ENCODE data around the gene TARS2. TPM values are rescaled to one million over a fixed set of nuclear protein-coding genes. Genes with fewer than 3 reads are reported as not detected.

Gene TARS2
- total and polyA plus RNA-seq, 2 of the 13 experiments (the other 11 are each of a cell fraction or from before 2014, with no cell fraction given) = 21.3 to 22.8 TPM

- TF ChIP-seq, protein P1, sequence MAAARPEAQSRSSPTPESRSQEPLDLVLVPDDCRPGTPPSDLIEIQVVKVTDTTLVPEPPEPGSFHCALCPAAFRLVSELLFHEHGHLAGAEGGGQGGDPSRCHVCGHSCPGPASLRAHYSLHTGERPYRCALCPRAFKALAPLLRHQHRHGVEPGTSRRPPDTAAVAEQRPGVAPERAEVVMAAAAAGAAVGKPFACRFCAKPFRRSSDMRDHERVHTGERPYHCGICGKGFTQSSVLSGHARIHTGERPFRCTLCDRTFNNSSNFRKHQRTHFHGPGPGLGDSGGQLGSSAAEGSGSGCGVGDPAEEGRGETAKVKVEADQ (CRISPR knock-in tag; IDR thresholded peaks at IDR 0.05; ENCODE audit: borderline replicate concordance) = no peak
- peak; percentile 69; the same call in 1 of the 2 replicates for TF ChIP-seq ZNF670 (CRISPR knock-in tag; IDR thresholded peaks at IDR 0.05; ENCODE audit: borderline replicate concordance)
- no peak for TF ChIP-seq SIN3B (IDR thresholded peaks at IDR 0.05; ENCODE audit: low read length)
- TF ChIP-seq ZMAT5 (CRISPR knock-in tag; IDR thresholded peaks at IDR 0.05; ENCODE audit: borderline replicate concordance, low read depth) = no peak
- TF ChIP-seq, protein P2, sequence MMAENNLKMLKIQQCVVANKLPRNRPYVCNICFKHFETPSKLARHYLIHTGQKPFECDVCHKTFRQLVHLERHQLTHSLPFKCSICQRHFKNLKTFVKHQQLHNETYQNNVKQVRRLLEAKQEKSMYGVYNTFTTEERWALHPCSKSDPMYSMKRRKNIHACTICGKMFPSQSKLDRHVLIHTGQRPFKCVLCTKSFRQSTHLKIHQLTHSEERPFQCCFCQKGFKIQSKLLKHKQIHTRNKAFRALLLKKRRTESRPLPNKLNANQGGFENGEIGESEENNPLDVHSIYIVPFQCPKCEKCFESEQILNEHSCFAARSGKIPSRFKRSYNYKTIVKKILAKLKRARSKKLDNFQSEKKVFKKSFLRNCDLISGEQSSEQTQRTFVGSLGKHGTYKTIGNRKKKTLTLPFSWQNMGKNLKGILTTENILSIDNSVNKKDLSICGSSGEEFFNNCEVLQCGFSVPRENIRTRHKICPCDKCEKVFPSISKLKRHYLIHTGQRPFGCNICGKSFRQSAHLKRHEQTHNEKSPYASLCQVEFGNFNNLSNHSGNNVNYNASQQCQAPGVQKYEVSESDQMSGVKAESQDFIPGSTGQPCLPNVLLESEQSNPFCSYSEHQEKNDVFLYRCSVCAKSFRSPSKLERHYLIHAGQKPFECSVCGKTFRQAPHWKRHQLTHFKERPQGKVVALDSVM (CRISPR knock-in tag; IDR thresholded peaks at IDR 0.05) = no peak
- TF ChIP-seq SCMH1 (CRISPR knock-in tag; IDR thresholded peaks at IDR 0.05; ENCODE audit: borderline replicate concordance) = no peak
- TF ChIP-seq ZNF678 (CRISPR knock-in tag; IDR thresholded peaks at IDR 0.05) = no peak
- no peak for TF ChIP-seq MTF2 (CRISPR knock-in tag; IDR thresholded peaks at IDR 0.05; ENCODE audit: borderline replicate concordance)
- TF ChIP-seq, protein P3, sequence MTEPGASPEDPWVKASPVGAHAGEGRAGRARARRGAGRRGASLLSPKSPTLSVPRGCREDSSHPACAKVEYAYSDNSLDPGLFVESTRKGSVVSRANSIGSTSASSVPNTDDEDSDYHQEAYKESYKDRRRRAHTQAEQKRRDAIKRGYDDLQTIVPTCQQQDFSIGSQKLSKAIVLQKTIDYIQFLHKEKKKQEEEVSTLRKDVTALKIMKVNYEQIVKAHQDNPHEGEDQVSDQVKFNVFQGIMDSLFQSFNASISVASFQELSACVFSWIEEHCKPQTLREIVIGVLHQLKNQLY (CRISPR knock-in tag; IDR thresholded peaks at IDR 0.05) = no peak
- TF ChIP-seq RNF2 (conservative IDR thresholded peaks at IDR 0.05; ENCODE audit: low read depth) = no peak
- TF ChIP-seq, protein P4, sequence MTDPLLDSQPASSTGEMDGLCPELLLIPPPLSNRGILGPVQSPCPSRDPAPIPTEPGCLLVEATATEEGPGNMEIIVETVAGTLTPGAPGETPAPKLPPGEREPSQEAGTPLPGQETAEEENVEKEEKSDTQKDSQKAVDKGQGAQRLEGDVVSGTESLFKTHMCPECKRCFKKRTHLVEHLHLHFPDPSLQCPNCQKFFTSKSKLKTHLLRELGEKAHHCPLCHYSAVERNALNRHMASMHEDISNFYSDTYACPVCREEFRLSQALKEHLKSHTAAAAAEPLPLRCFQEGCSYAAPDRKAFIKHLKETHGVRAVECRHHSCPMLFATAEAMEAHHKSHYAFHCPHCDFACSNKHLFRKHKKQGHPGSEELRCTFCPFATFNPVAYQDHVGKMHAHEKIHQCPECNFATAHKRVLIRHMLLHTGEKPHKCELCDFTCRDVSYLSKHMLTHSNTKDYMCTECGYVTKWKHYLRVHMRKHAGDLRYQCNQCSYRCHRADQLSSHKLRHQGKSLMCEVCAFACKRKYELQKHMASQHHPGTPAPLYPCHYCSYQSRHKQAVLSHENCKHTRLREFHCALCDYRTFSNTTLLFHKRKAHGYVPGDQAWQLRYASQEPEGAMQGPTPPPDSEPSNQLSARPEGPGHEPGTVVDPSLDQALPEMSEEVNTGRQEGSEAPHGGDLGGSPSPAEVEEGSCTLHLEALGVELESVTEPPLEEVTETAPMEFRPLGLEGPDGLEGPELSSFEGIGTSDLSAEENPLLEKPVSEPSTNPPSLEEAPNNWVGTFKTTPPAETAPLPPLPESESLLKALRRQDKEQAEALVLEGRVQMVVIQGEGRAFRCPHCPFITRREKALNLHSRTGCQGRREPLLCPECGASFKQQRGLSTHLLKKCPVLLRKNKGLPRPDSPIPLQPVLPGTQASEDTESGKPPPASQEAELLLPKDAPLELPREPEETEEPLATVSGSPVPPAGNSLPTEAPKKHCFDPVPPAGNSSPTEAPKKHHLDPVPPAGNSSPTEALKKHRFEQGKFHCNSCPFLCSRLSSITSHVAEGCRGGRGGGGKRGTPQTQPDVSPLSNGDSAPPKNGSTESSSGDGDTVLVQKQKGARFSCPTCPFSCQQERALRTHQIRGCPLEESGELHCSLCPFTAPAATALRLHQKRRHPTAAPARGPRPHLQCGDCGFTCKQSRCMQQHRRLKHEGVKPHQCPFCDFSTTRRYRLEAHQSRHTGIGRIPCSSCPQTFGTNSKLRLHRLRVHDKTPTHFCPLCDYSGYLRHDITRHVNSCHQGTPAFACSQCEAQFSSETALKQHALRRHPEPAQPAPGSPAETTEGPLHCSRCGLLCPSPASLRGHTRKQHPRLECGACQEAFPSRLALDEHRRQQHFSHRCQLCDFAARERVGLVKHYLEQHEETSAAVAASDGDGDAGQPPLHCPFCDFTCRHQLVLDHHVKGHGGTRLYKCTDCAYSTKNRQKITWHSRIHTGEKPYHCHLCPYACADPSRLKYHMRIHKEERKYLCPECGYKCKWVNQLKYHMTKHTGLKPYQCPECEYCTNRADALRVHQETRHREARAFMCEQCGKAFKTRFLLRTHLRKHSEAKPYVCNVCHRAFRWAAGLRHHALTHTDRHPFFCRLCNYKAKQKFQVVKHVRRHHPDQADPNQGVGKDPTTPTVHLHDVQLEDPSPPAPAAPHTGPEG (CRISPR knock-in tag; IDR thresholded peaks at IDR 0.05) = no peak
- TF ChIP-seq, protein P5, sequence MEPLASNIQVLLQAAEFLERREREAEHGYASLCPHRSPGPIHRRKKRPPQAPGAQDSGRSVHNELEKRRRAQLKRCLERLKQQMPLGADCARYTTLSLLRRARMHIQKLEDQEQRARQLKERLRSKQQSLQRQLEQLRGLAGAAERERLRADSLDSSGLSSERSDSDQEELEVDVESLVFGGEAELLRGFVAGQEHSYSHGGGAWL (CRISPR knock-in tag; IDR thresholded peaks at IDR 0.05) = no peak
- peak; percentile 67; the same call in 1 of the 2 replicates for TF ChIP-seq PRDM10 (CRISPR knock-in tag; IDR thresholded peaks at IDR 0.05; ENCODE audit: low read depth)
- no peak for TF ChIP-seq ZNF709 (CRISPR knock-in tag; IDR thresholded peaks at IDR 0.05)
Measured at GRCh38 chr1:150552128-150552910, 65.1 kb downstream of the TARS2 start (continued).
